T-helper 17 cell (primary cell): ENCODE data around the gene SMIM3. TPM values are rescaled to one million over a fixed set of nuclear protein-coding genes. Genes with fewer than 3 reads are reported as not detected.

Experiments used
- ATAC-seq: fragments of 150-1000 bp; cut with Tn5 transposase; 2 replicates; pipeline ENCODE4 v1.10.0; 2021; ENCODE audit warnings: mild to moderate bottlenecking, moderate library complexity
- DNase-seq, 3 donors: peaks; one replicate each; pipeline versions ENCODE4 v3.0.0 to v3.0.0-alpha.2; 2020 to 2021
- H3K9me3 ChIP-seq: one replicate; pipeline ENCODE4 v1.7.0; 2013; ENCODE audit warnings: low read length, mild to moderate bottlenecking; ENCODE audit not compliant: control insufficient read depth, poor library complexity, severe bottlenecking
- H3K27ac Mint-ChIP-seq: one replicate; pipeline ENCODE4 v1.8.0; 2022; ENCODE audit warnings: mild to moderate bottlenecking, moderate library complexity, mixed read lengths
- H3K27me3 Mint-ChIP-seq: one replicate; pipeline ENCODE4 v1.8.0; 2022; ENCODE audit warnings: mixed read lengths
- H3K36me3 Mint-ChIP-seq: one replicate; pipeline ENCODE4 v1.8.0; 2022; ENCODE audit warnings: low read depth, mixed read lengths
- H3K4me1 Mint-ChIP-seq: one replicate; pipeline ENCODE4 v1.8.0; 2022; ENCODE audit warnings: mild to moderate bottlenecking, mixed read lengths
- H3K4me3 Mint-ChIP-seq: one replicate; pipeline ENCODE4 v1.8.0; 2022; ENCODE audit warnings: mild to moderate bottlenecking, moderate library complexity, mixed read lengths
- total RNA-seq, 4 donors: library from RNA in 2 of 4; stranded (reverse) in 2 of 4; gene quantifications; one replicate each; pipeline ENCODE4 v1.2.3 and lab custom pipeline; 2022 to 2026

The SMIM3 gene
- total RNA-seq, 2 donors from 2014 or later = 3.9 to 24.0 TPM

- no peak for ATAC-seq
- Mint-ChIP-seq H3K4me1 (peaks cover 15% of the 10 kb centered on the region), H3K36me3 (peaks cover 4% of the 10 kb centered on the region), H3K4me3 (no peak overlapping the region), H3K27ac (no peak overlapping the region), H3K27me3 (no peaks in the 10 kb centered on the region)
- H3K9me3 ChIP-seq = no peaks in the 10 kb centered on the region
- DNase-seq = no peak
Observed at GRCh38 chr5:150757087-150757649, 21.4 kb upstream of the SMIM3 start.

GRCh38 chr5:150758203-150758530 is 20.4 kb upstream of the SMIM3 start:
- ATAC-seq (peak; percentile 4), DNase-seq (no peak)
- H3K9me3 ChIP-seq = no peaks in the 10 kb centered on the region
- no peak overlapping the region for H3K4me3 Mint-ChIP-seq
- peaks cover 15% of the 10 kb centered on the region for H3K4me1 Mint-ChIP-seq
- peaks cover 4% of the 10 kb centered on the region for H3K36me3 Mint-ChIP-seq
- H3K27me3 Mint-ChIP-seq = peaks cover 10% of the 10 kb centered on the region
- H3K27ac Mint-ChIP-seq = no peak overlapping the region

- Mint-ChIP-seq H3K27ac (no peak within 1 kb of the TSS), H3K36me3 (peaks cover 2% of the 10 kb centered on the region), H3K4me1 (peaks cover 12% of the 10 kb centered on the region), H3K27me3 (peaks cover 10% of the 10 kb centered on the region), H3K4me3 (no peak within 1 kb of the TSS)
- ATAC-seq (peak; percentile 93), DNase-seq (peak; percentile 83 to 88 (median 88))
- H3K9me3 ChIP-seq = no peaks in the 10 kb centered on the region
Observed at GRCh38 chr5:150758531-150759333, 19.8 kb upstream of the SMIM3 start, which contains the start of gene DCTN4. TSS of gene DCTN4 (minus strand) at chr5:150759017. CDS start at chr5:150758993, 24 bp downstream.

- peaks cover 2% of the 10 kb centered on the region for H3K36me3 Mint-ChIP-seq
- DNase-seq = no peak
- no peak overlapping the region for H3K27ac Mint-ChIP-seq
- H3K9me3 ChIP-seq = no peaks in the 10 kb centered on the region
- no peak overlapping the region for H3K4me3 Mint-ChIP-seq
- H3K27me3 Mint-ChIP-seq = peaks cover 10% of the 10 kb centered on the region
- peaks cover 12% of the 10 kb centered on the region for H3K4me1 Mint-ChIP-seq
- no peak for ATAC-seq
Observed at GRCh38 chr5:150759334-150759583, 19.3 kb upstream of the SMIM3 start.

DNA sequence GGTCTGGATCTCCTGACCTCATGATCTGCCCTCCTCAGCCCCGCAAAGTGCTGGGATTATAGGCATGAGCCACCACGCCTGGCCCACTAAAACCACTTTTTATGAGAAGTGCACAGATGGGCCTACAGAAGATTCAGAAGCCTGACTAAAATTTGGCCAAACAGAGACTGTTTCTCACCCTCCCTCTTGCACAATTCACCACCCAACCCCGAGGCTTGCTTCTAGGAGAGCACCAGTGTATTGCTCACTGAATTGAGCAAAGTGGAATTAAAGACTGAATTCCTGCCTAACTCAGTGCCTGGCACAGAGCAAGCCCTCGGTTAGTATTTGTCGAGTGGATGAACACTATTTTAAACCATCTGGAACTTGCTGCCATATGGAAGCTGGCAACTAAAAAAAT is 16.3 kb upstream of the SMIM3 start:
- ATAC-seq (no peak), DNase-seq (no peak)
- Mint-ChIP-seq H3K27me3 (peaks cover 10% of the 10 kb centered on the region), H3K4me3 (no peak overlapping the region), H3K27ac (no peak overlapping the region), H3K4me1 (peaks cover 7% of the 10 kb centered on the region), H3K36me3 (peaks cover under 1% of the 10 kb centered on the region)
- no peaks in the 10 kb centered on the region for H3K9me3 ChIP-seq

- no peaks in the 10 kb centered on the region for H3K9me3 ChIP-seq
- Mint-ChIP-seq H3K4me3 (no peak overlapping the region), H3K36me3 (no peaks in the 10 kb centered on the region), H3K27ac (no peak overlapping the region), H3K27me3 (peaks cover 10% of the 10 kb centered on the region), H3K4me1 (peaks cover 4% of the 10 kb centered on the region)
- ATAC-seq (no peak), DNase-seq (no peak)
Observed at GRCh38 chr5:150763023-150763769, 15.4 kb upstream of the SMIM3 start.

GRCh38 chr5:150764530-150764929 is 14.0 kb upstream of the SMIM3 start:
- Mint-ChIP-seq H3K27ac (no peak overlapping the region), H3K4me3 (no peak overlapping the region), H3K27me3 (peaks cover 10% of the 10 kb centered on the region), H3K4me1 (no peaks in the 10 kb centered on the region), H3K36me3 (no peaks in the 10 kb centered on the region)
- H3K9me3 ChIP-seq = no peaks in the 10 kb centered on the region
- ATAC-seq (no peak), DNase-seq (no peak)

GRCh38 chr5:150765011-150765798 is 13.4 kb upstream of the SMIM3 start:
- DNase-seq = no peak
- H3K9me3 ChIP-seq = no peaks in the 10 kb centered on the region
- no peak for ATAC-seq
- Mint-ChIP-seq H3K4me1 (no peaks in the 10 kb centered on the region), H3K27me3 (peaks cover 10% of the 10 kb centered on the region), H3K4me3 (no peak overlapping the region), H3K36me3 (no peaks in the 10 kb centered on the region), H3K27ac (no peak overlapping the region)

- no peak for DNase-seq
- Mint-ChIP-seq H3K27me3 (peaks cover 10% of the 10 kb centered on the region), H3K36me3 (no peaks in the 10 kb centered on the region), H3K4me1 (no peaks in the 10 kb centered on the region), H3K4me3 (no peak overlapping the region), H3K27ac (no peak overlapping the region)
- ATAC-seq = no peak
- no peaks in the 10 kb centered on the region for H3K9me3 ChIP-seq
Observed at GRCh38 chr5:150765799-150766169, 12.8 kb upstream of the SMIM3 start.

DNA sequence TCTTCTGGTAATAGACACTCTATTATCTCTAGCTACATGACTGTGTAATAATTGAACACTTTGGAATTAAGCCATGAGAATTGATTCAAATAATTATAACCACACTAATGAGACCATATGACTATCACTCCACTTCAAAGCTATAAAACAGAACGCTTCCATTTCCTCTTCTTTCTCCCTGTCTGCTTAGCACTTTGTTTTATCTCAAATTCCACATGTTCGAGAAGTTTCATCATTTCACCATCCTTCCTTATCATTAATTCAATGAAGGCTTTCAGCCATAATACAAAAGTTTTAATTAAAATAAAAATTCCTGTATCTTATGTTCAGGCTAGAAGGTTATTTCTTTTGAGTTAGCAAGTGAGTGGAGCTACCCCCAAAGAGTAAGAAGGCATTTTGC is 12.3 kb upstream of the SMIM3 start:
- no peak overlapping the region for H3K27ac Mint-ChIP-seq
- DNase-seq (no peak), ATAC-seq (no peak)
- H3K9me3 ChIP-seq = no peaks in the 10 kb centered on the region
- no peaks in the 10 kb centered on the region for H3K4me1 Mint-ChIP-seq
- peaks cover 10% of the 10 kb centered on the region for H3K27me3 Mint-ChIP-seq
- H3K36me3 Mint-ChIP-seq = no peaks in the 10 kb centered on the region
- H3K4me3 Mint-ChIP-seq = no peak overlapping the region

DNA sequence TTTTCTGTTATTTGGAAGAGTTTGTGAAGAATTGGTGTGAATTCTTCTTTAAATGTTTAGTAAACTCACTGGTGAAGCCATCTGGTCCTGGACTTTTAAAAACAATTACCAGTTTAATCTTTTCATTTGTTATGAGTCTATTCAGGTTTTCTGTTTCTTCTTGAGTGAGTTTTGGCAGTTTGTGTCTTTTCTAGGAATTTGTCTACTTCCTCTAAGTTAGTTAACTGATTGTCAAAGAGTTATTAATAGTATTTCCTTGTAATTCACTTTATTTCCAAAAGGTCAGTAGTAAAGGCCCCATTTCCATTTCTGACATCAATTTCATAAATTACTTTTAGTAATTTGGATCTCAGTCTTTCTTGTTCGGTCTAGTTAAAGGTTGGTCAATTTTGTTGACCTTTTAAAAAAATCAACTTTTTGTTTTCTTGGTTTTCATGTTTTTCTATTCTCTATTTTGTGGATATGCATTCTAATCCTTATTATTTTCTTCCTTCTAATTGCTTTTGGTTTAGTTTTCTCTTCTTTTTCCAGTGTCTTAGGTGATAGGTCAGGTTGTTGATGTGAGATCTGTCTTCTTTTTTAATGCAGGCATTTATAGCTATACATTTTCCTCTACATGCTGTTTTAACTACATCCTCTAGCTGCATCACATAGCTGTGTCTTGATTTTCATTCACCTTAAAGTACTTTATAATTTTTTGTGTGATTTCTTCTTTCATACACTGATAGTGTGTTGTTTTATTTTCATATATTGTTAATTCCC is 7.3 kb upstream of the SMIM3 start:
- Mint-ChIP-seq H3K4me3 (no peak overlapping the region), H3K27me3 (no peaks in the 10 kb centered on the region), H3K27ac (no peak overlapping the region), H3K4me1 (no peaks in the 10 kb centered on the region), H3K36me3 (no peaks in the 10 kb centered on the region)
- no peak for ATAC-seq
- no peaks in the 10 kb centered on the region for H3K9me3 ChIP-seq
- no peak for DNase-seq

- Mint-ChIP-seq H3K36me3 (no peaks in the 10 kb centered on the region), H3K27me3 (no peaks in the 10 kb centered on the region), H3K4me3 (no peak overlapping the region), H3K27ac (no peak overlapping the region), H3K4me1 (peaks cover 6% of the 10 kb centered on the region)
- ATAC-seq (no peak), DNase-seq (no peak)
- no peaks in the 10 kb centered on the region for H3K9me3 ChIP-seq
Observed at GRCh38 chr5:150774145-150774544, 4.4 kb upstream of the SMIM3 start.

- no peaks in the 10 kb centered on the region for H3K27me3 Mint-ChIP-seq
- DNase-seq (no peak), ATAC-seq (no peak)
- no peaks in the 10 kb centered on the region for H3K9me3 ChIP-seq
- peaks cover 23% of the 10 kb centered on the region for H3K4me1 Mint-ChIP-seq
- peak overlapping the region; percentile 67 for H3K27ac Mint-ChIP-seq
- H3K36me3 Mint-ChIP-seq = no peaks in the 10 kb centered on the region
- H3K4me3 Mint-ChIP-seq = peak overlapping the region; percentile 99
Observed at GRCh38 chr5:150777685-150778084, 872 bp upstream of the SMIM3 start.
